Measurements from ENCODE around the gene STOML1.

DNA sequence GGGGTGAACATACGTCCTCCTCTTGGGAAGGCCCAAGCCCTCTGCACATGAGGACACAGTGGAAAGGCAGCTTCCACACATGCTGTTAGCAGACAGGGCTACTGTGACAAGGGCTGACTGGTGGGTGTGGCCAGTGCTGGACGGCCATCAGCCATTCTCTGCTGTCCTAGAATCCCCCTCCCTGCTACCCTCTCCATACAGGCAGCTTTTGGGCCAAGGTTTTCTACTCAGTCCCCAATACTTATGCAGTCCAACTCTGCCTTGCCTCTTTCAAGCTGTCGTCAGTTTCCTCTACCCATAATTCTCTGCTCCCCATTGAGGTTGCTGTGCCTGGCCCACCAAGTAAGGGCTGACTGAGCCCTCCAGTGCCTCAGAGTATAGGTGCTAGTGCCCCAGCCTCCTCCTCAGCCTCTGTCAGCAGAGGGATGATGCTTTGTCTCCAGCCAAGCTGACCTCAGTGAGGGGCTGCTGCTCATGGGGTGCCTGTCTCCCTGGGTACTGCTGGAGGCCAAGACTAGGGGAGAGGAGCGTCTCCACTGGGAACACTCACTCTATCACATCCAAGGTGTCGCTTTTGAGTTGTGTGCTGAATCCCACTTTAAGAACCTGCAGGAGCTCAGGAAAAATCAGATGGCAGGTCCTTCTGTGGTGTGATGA is 63.0 kb downstream of the STOML1 start:
- TF ChIP-seq POLR2A (IDR thresholded peaks at IDR 0.05; ENCODE audit: low read depth, low read length), result no peak
- TF ChIP-seq TAF1 (IDR thresholded peaks at IDR 0.05; ENCODE audit: borderline replicate concordance, low read depth, low read length), result no peak

Measured in GM12892 (cell line).